Islet of Langerhans (tissue), 1 donor: ENCODE data around the gene MAN1A2.

Source experiments
- FAIRE-seq: peaks from one replicate; lab custom pipeline; 2011; peaks lifted over from hg19 to GRCh38; lab: Jason Lieb, UNC

The MAN1A2 gene

DNA sequence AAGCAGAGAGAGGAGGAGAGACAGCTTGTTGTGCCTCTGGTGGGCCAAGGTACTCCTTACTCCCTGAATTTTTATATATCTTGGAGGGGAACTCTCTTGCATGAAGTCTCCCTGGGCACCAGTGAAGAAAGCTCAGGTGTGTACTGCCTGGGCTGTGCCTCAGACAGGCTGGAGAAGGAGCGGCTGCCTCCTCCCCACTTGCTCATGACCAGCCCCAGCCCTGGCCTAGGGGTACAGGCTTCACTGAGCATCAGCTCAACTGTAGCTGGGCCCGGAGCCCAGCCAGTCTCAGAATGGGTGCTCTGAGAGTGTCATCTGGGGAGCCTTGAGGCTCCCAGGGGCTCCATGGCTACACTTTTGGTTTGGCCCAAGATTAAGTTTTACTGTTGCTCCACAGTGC lies 193.8 kb downstream of the MAN1A2 start:
- no peak for FAIRE-seq

DNA sequence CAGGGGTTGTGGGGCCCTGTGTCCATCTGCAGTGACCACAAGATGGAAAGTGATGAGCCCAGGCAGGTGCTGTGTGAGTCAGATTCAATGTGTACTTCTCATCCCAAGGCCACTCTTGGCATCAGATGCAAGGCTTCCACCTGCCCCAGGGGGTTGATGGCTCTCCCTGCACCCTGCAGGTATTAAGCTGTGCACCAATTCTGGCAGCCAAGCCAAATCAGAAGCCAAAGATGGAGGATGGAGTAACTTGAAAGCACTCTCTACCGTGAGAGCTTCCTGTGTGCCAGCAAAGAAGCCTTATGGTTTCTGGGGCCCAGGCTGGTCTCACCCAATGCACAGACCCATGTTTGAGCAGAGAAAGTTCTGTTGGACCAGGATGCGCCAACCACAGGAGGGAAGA lies 194.3 kb downstream of the MAN1A2 start:
- FAIRE-seq: no peak

DNA sequence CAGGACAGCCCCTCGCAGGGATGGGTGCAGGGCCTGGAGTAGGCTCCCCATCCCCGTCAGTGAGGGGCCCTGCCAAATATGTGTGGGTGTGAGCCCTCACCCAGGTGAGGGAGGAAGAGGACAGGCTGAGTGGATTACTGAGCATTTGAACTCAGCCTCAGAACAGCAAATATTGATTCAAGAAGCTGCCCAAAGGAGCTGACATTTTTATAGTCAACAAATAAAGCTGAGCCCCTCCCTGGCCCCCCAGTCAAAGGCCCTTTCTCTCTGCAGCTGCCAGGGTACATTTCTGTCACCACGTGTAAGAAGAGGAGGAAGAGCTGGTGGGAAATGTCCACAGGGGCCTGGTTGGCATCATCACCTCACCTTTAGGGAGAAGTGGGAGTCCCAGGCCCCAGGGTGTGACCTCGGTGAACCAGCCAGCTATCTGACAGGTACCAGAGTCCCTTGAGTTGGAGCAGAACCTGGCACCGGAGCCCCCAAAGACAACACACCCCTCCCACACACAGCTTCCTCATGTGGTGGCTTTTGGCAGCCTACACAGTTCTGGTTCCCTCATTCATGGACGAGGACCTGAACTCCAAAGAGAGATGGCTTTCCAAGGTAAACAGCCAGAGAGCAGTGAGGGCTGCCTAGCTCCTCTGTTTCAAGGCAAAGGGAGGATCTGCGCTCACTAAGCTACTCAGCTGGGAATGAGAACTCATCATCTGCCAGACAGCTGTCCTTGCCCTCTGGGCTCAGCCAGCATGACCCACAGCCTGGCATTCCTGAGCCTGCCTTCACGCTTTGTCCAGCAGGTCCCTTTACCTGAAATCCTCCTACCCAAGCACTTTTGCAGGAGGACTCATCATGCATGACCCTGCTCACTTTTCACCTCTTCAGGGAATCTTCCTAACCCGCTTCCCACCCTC lies 195.6 kb downstream of the MAN1A2 start:
- FAIRE-seq: no peak

DNA sequence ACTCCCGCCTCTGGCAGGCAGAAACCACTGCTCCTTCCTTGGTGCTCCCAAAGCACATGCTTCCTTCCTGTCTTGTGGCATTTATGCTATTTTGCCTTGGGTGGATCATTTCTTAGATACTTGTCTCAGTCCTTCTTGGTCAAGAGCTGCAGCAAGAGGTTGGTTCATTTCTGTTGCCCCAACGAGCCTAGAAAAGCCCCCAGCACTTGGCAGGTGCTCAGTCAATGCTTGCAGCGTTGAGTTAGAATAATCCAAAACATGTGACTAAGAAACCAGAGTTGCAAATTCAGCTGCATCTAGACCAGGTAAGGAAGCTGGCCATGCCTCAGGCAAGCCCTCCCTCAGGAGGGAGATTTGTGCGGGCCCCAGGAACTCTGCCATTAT lies 196.2 kb downstream of the MAN1A2 start:
- FAIRE-seq: no peak

GRCh38 chr1:117564227-117565075 lies 197.2 kb downstream of the MAN1A2 start:
- no peak for FAIRE-seq

DNA sequence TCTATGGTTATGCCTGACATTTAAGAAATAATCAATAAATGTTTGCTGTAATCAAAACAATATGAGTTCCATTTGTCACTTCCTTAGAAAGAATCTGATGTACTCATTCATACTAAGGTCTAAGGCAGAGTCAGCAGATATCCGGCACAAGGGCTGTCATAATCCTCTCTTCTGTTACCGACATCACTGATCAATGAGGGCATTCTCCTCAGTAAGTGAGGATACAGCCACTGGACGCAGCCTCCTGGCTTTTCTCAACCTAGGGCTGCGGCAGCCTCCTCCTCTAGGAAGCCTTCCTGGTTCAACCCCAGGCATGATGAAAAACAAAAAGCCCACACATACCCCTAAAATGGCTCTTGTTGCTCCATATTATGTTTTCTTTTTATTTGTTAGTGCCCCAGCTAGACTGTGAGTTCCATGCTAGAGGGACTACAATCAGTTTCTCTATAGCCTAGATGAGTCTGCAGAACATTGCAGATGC lies 197.9 kb downstream of the MAN1A2 start:
- FAIRE-seq: peak; percentile 5

GRCh38 chr1:117565745-117566455 lies 198.7 kb downstream of the MAN1A2 start:
- peak; percentile 43 for FAIRE-seq

GRCh38 chr1:117566556-117566955 lies 199.3 kb downstream of the MAN1A2 start:
- FAIRE-seq: no peak

GRCh38 chr1:117567435-117567834 lies 200.2 kb downstream of the MAN1A2 start:
- no peak for FAIRE-seq

- FAIRE-seq: no peak
These were observed 200.7 kb downstream of the MAN1A2 start for GRCh38 chr1:117567976-117568375.

DNA sequence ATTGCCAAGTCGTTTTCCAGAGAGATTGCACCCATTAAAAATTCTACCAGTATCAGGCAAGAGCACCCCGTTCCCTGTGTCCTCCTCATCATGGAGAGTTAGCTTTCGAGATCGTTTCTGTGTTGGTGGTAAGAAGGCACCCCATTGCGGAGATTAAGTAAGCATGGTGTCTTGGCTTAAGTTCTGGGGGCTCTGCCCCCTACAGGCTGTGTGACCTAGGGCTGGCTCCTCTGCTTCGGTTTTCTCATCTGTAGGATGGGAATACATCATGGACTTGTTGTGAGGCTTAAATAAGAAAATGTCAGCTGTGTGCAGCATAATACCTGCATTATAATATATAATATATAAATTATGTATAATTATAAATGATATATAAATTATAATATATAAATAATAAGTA lies 201.8 kb downstream of the MAN1A2 start:
- no peak for FAIRE-seq

DNA sequence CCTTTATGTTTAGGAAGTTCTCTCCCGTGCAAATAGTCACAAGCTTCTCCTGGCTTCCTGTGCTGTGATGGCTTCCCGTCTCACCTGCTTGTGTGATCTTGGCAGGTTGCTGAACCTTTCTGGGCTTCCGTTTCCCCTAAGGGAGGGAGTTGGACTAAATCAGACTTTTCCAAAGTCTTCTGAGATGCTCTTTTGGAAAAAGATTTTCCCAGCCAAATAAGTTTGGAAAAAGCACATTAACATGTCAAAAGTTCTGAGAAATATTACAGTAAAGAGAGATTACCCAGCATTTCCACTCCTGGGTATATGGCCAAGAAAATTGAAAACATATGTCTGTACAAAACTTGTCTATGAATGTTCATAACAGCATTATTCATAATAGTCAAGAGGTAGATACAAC lies 202.6 kb downstream of the MAN1A2 start:
- FAIRE-seq: no peak

- FAIRE-seq: no peak
These were observed 203.8 kb downstream of the MAN1A2 start for GRCh38 chr1:117570988-117571409.

DNA sequence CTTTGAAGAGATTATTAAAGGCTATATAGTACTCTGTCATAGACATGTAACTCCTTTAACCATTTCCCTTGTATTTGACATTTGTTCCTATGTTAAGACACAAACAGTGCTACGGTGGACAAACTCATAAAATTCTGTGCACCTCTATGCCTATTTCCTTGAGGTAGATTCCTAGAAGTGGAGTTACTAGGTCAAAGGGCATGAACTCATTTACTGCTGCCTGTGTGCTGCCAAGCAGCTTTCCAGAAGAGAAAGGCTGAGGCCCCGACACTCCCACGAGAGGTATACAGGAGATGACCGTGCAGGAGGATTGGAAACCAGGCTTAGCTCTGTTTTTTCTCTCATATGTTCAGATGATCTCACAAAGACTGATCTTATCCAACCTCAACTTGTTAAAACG lies 204.2 kb downstream of the MAN1A2 start:
- FAIRE-seq: no peak

- no peak for FAIRE-seq
These were observed 205.3 kb downstream of the MAN1A2 start for GRCh38 chr1:117572546-117572945.

DNA sequence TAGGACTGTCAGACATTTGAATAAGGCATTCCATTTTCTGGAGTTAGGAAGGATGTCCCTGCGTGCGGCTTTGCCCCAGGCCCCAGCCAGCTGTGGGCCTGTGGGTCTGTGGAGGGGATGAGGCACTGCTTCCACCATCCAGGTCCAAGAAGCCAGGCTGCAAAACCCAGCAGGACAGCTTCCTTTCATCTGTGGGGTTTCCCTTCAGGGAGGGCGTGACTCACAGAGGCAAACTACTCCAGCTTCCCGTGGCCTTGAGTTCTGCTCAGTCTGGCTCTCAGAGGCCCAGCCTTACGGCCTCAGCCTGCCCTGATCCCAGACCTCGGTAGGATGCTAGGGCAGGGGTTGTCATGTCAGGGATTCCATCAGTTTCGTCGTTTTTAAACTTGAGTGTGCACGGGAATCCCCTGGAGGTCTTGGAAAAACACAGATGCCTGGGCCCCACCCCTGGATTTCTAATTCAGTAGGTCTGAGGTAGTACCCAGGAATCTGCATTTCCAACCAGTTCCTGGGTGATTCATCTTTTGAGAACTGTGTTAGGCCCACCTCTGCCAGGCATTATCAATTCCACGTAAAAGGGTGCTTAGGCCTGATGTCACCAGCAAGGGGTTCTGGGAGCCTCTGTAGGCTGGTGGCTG lies 206.3 kb downstream of the MAN1A2 start:
- FAIRE-seq: no peak

GRCh38 chr1:117574161-117574835 lies 207.0 kb downstream of the MAN1A2 start:
- no peak for FAIRE-seq

DNA sequence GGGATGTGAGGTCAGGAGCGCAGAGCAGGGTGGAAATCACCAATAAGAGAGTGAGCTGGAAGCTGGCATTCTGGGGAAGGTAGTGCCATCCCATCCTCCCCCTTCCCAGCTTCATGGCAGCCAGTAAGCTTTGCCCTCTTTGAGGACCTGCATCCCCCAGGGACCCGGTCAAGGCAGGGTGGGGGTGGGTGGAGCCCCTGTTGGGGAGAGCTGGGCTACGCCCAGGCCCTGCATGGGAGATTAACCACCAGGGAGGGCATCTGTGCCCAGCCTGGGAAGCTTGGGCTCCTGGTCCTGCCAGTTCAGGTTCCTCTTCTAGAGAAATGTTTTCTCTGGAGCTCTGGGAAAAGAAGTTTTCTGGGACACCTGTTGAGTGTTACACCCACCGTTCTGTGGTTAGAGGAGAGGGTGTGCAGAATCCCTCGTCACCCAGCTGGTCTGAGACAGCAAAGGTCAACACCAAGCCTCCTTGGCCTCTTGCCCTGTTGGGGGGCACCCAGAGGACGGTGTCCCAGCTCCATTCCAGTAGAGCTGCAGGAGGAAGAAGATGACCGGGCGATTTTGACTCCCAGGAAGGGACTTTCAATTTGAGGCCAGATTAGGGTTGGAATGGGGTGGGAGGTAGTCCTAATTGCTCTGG lies 208.5 kb downstream of the MAN1A2 start:
- FAIRE-seq: no peak

- no peak for FAIRE-seq
These were observed 209.0 kb downstream of the MAN1A2 start for GRCh38 chr1:117576236-117576635.

DNA sequence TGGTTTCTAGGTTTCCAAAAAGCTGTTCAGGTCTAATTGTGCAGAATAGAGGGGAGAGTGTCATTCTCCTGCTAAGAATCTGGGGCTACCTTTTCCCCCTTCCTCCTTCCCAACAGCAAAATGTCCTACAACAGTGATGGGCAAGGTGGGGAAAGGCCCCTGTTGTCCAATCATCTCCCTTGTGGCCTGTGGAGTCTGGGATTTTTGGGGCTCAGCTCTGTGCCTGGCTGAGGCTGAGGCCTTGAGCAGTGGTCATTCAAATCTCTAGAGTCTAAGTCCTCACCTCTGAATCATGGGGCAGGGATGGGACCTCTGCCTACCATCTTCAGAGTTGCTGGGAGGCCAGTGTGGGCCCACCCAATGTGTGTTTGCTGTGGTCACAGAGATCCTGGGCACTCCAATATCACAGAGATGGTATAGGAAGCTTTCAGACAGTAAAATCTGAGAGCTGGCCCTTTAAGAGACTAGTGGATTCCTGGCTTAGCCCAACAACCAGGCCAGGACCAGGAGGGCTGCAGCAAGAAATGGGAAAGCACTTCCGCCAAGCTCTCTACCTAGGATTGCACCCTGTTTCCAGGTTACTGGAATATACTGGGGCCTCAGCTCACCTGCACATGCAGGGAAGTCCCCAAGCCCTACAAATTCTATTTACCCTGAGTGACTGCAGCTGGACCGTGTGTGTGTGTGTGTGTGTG lies 210.1 kb downstream of the MAN1A2 start:
- no peak for FAIRE-seq
